Osteoblast (primary cell): Measurements from ENCODE around the gene MAMDC2. TPM values are rescaled to one million over a fixed set of nuclear protein-coding genes. Genes with fewer than 3 reads are reported as not detected.

Source experiments
- DNase-seq: peaks from one replicate; pipeline ENCODE4 v3.0.0; 2011; ENCODE audit warnings: low spot score, mixed read lengths; ENCODE audit not compliant: insufficient read length; ENCODE audit errors: missing footprints
- H2AFZ ChIP-seq: 2 replicates; pipeline ENCODE4 v1.6.0; 2011; ENCODE audit warnings: mild to moderate bottlenecking, low read length
- H3K27ac ChIP-seq: 2 replicates; pipeline ENCODE4 v1.5.1; 2011; ENCODE audit warnings: mild to moderate bottlenecking, low read depth, low read length, moderate library complexity
- H3K27me3 ChIP-seq: 2 replicates; pipeline ENCODE4 v1.6.0; 2012; ENCODE audit warnings: mild to moderate bottlenecking, control low read depth, inconsistent platforms, low read length, moderate library complexity; ENCODE audit not compliant: insufficient read depth
- H3K36me3 ChIP-seq: 2 replicates; pipeline ENCODE4 v1.5.1; 2011; ENCODE audit warnings: mild to moderate bottlenecking, low read length, control low read depth, moderate library complexity; ENCODE audit not compliant: insufficient read depth
- H3K4me1 ChIP-seq: 2 replicates; pipeline ENCODE4 v1.5.1; 2011; ENCODE audit warnings: mild to moderate bottlenecking, low read length, control low read depth, moderate library complexity; ENCODE audit not compliant: insufficient read depth
- H3K4me2 ChIP-seq: 2 replicates; pipeline ENCODE4 v1.6.0; 2011; ENCODE audit warnings: mild to moderate bottlenecking, low read length; ENCODE audit not compliant: insufficient read depth
- H3K4me3 ChIP-seq: fragments of 200-600 bp; sonication (generic); 3 replicates; pipeline ENCODE4 v1.5.1; 2012; ENCODE audit warnings: mild to moderate bottlenecking, low read length, inconsistent platforms; ENCODE audit not compliant: insufficient read depth
- H3K79me2 ChIP-seq: 2 replicates; pipeline ENCODE4 v1.6.0; 2012; ENCODE audit warnings: mild to moderate bottlenecking, low read length, control low read depth, inconsistent platforms; ENCODE audit not compliant: insufficient read depth
- H3K9me3 ChIP-seq: 2 replicates; pipeline ENCODE4 v1.5.1; 2011; ENCODE audit warnings: low read depth, low read length, control low read depth
- H4K20me1 ChIP-seq: 2 replicates; pipeline ENCODE4 v1.6.0; 2012; ENCODE audit warnings: mild to moderate bottlenecking, low read length, control low read depth; ENCODE audit not compliant: insufficient read depth
- CTCF ChIP-seq: IDR thresholded peaks from 2 replicates; pipeline ENCODE4 v1.5.1; 2011; ENCODE audit warnings: mild to moderate bottlenecking, low read depth, low read length, moderate library complexity; ENCODE audit errors: extremely low read depth
- total RNA-seq: library from RNA; depleted of rRNA; stranded (reverse); fragments of >200 nt; gene quantifications from 2 replicates; pipeline ENCODE4 v1.2.3, GENCODE V29; 2012

Gene MAMDC2
- total RNA-seq, 1 donor = 1.4 TPM

DNA sequence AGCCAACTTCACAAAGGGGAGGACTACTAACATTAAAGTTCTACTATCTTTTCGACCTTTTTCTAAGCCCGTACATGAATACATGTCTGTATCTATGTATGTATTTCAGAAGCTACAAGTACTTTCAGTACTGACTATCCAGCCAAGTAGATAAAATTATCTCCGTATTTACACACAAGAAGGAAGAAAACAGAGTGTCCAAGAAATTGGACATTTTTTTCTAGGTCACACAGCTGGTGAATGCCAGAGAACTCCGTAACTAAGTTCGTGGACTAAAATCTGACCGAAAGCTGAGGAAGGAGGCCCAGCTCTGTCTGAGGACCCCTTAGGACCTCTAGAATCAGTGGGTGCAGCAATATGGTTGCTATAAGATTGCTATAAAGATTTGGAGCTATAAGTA is 83.4 kb downstream of the MAMDC2 start:
- Histone ChIP-seq H4K20me1 (no peaks in the 10 kb centered on the region), H3K9me3 (no peaks in the 10 kb centered on the region), H3K4me3 (no peak overlapping the region), H3K4me2 (no peak overlapping the region), H3K36me3 (no peaks in the 10 kb centered on the region), H3K27ac (no peak overlapping the region), H2AFZ (no peak overlapping the region), H3K79me2 (no peaks in the 10 kb centered on the region), H3K4me1 (peaks cover 7% of the 10 kb centered on the region), H3K27me3 (no peaks in the 10 kb centered on the region)
- TF ChIP-seq CTCF = no peak
- DNase-seq = no peak

GRCh38 chr9:70127540-70128416 is 84.1 kb downstream of the MAMDC2 start:
- Histone ChIP-seq H2AFZ (no peak overlapping the region), H3K27me3 (no peaks in the 10 kb centered on the region), H4K20me1 (no peaks in the 10 kb centered on the region), H3K36me3 (no peaks in the 10 kb centered on the region), H3K9me3 (no peaks in the 10 kb centered on the region), H3K79me2 (no peaks in the 10 kb centered on the region), H3K27ac (no peak overlapping the region), H3K4me2 (no peak overlapping the region), H3K4me3 (no peak overlapping the region), H3K4me1 (peaks cover 2% of the 10 kb centered on the region)
- DNase-seq = no peak
- TF ChIP-seq CTCF = no peak

DNA sequence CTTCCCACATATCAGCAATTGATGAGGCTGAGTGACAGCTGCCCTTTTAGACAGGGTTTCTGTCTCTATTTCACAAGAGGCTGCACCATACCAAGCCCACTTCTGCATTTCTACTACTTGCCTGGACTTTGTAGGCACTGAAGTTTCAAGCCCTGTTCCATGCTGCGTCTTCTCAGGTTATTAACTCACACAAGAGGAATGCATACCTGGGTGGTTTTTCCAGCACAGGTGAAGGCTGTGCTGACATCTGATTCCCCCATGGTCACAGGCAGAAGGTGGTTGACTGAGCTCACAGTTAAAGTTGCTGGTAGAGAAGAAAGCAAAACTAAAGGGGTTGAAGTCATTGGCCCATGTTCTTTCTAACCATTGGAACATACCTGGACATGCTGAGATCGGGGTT is 86.6 kb downstream of the MAMDC2 start:
- Histone ChIP-seq H3K4me3 (no peak overlapping the region), H2AFZ (no peak overlapping the region), H3K79me2 (no peaks in the 10 kb centered on the region), H3K27me3 (no peaks in the 10 kb centered on the region), H3K36me3 (no peaks in the 10 kb centered on the region), H4K20me1 (no peaks in the 10 kb centered on the region), H3K27ac (no peak overlapping the region), H3K9me3 (no peaks in the 10 kb centered on the region), H3K4me1 (peaks cover 26% of the 10 kb centered on the region), H3K4me2 (no peak overlapping the region)
- TF ChIP-seq CTCF = no peak
- no peak for DNase-seq

DNA sequence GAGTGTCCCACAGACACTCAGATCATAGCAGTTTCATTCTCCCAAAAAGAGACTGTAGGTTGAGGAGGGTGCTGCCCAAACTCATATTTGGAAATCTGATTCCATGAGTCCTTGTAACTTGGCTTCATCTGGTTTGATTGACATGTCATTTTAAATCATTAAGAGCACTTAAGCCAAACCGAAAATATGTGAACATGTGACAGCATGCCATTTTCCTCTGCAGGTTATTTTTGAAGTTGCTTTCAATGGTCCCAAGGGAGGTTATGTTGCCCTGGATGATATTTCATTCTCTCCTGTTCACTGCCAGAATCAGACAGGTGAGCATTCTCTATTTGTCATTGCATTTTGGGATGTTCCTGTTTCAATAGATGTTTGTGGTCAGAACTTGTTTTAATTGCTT is 87.6 kb downstream of the MAMDC2 start:
- Histone ChIP-seq H2AFZ (no peak overlapping the region), H3K9me3 (no peaks in the 10 kb centered on the region), H3K36me3 (no peaks in the 10 kb centered on the region), H3K27me3 (no peaks in the 10 kb centered on the region), H3K4me3 (no peak overlapping the region), H3K4me1 (peaks cover 36% of the 10 kb centered on the region), H3K4me2 (no peak overlapping the region), H4K20me1 (no peaks in the 10 kb centered on the region), H3K79me2 (no peaks in the 10 kb centered on the region), H3K27ac (no peak overlapping the region)
- no peak for TF ChIP-seq CTCF
- DNase-seq = no peak
